CD1c-positive myeloid dendritic cell (primary cell): Measurements from ENCODE around the gene SLC22A1.
"Not testable (repeated sequence)": the region's sequence is repeated elsewhere in the genome, so short reads cannot be mapped to it uniquely, and the experiment has no call there.

Experiments
- DNase-seq: peaks from one replicate; pipeline ENCODE4 v3.0.0-alpha.2; 2016; ENCODE audit errors: extremely low spot score

The SLC22A1 gene

GRCh38 chr6:160121558-160121957 is at the start of gene SLC22A1:
SLC22A1 (plus strand) TSS chr6:160121815; CDS start chr6:160121936, 121 bp downstream.
- no peak for DNase-seq

DNA sequence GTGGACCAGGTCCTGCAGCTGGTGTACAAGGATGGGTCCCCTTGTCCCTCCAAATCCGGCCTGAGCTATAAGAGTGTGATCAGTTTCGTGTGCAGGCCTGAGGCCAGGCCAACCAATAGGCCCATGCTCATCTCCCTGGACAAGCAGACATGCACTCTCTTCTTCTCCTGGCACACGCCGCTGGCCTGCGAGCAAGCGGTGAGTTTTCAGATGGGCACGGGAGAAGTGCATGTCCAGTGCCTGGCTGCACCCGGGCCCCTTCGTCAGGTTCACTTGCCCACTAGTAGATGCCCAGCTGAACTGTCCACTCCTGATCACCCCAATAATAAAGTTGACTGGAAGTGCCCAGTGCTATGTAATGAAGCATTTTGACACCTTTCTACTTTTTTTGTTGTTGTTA is 48.3 kb upstream of the SLC22A1 start:
- no peak for DNase-seq

DNA sequence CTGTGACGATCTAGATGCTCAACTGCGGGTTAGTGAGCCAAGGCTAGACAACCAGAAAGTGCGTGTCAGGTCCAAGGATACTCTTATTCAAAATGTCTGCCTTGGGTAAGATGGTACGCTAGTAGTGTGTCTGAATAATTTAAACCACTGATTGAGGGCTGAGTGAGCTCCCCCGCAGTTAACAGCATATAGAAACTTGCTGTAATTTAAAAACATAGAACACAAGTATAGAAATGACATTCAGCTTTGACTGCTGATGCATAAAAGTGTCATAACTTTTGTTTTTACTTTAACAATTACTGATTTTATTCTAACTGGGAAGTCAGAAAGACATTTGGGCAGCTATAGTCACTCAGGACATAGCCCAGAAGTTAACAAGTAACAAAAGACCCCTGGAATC is 45.6 kb upstream of the SLC22A1 start:
- no peak for DNase-seq

GRCh38 chr6:160077024-160077423 is 44.6 kb upstream of the SLC22A1 start:
- no peak for DNase-seq

GRCh38 chr6:160077526-160077925 is 44.1 kb upstream of the SLC22A1 start:
- DNase-seq, result no peak

DNA sequence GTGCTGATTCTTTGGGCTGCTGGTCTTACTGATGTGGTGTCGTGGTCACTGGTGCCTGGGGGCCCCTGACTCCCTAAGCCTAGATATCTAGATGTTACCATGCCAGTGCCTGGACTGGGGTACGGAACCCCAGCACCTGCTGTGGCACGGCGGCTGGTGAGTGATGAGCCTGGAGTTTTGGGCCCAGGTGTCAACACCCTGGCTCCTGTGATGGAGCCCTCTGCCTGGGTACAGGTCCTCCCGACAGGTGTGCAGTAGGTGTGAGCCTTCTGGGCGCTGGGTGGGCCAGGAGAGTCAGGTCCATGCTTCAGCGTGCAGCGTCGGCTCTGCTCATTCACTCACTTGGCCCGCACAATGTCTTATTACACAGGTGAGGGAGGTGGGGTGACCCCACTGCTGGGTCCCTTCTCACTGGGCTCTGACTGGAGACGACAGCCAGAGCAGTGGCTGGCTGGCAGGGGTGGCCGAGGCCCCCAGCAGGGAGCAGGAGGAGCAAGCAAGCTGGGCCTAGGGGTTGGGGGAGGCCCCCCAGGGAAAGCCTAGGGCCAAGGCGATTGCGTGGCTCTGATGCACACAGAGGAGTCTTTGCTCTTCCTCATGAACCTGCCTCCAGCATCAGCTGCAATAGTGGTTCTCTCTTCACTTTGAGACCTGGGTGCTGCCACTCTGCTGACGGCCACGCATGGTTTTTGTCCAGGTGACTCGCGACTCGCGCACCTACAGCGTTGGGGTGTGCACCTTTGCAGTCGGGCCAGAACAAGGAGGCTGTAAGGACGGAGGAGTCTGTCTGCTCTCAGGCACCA is 42.5 kb upstream of the SLC22A1 start:
- DNase-seq, result no peak

- no peak for DNase-seq
Measured at GRCh38 chr6:160079686-160080043, 42.0 kb upstream of the SLC22A1 start.

DNA sequence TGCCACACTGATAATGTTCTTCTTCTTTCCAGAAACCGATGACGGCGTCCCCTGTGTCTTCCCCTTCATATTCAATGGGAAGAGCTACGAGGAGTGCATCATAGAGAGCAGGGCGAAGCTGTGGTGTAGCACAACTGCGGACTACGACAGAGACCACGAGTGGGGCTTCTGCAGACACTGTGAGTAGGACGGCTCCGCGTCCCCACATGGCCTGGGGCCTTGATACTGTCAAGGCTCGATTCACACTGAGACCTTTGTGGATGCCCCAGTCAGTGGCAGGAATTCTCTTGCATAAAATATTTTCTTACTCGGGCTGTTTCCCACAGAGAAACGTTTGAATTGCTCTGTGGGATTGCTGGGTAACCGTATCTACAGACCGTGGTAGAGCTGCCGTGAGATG is 41.5 kb upstream of the SLC22A1 start:
- DNase-seq, result no peak

DNA sequence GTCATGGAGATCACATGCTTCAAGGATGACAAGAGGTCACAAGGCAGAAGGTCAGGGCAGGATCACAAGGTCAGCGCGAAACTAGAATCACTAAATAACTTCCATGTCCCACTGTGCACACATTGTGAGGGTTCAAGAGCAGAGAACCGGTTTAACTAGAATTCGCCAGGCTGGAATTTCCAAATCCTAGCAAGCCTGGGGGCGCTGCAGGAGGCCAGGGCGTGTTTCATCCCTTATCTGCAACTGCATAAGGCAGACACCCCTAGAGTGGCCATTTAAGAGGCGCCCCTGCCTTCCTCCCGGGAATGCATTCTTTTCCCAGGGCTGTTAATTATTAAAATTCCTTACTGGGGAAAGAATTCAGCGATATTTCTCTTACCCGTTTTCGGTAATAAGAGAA is 40.2 kb upstream of the SLC22A1 start:
- DNase-seq, result no peak

- no peak for DNase-seq
Measured at GRCh38 chr6:160082627-160083026, 39.0 kb upstream of the SLC22A1 start.

DNA sequence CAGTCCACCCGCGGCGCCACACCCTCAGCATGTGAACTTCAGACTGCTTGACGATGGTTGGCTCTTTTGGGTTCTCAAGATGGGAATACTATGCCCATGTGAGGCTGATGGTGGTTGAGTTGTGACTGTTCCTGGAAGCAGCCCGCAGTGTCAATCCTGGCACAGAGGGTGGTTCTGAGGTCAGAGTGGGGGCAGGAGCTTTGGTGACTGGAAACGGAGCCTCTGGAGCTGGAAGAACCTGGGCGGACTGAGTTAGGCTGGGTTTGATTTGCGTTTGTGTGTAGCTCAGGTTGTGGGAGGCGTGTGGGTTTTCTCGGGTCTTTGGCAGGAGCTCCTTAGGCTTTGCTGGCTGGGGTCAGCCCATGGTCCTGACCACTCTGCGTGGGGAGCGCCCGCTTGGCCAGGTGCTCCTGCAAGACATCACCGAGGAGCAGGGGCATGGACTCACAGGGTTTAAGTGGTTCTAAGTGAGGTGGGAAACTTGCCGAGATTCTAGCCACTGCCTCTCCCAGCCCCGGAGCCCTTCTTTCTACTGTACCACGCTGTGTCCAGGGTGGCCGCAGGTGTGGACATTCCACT is 37.3 kb upstream of the SLC22A1 start:
- no peak for DNase-seq

- DNase-seq, result no peak
Measured at GRCh38 chr6:160085226-160085625, 36.4 kb upstream of the SLC22A1 start.

DNA sequence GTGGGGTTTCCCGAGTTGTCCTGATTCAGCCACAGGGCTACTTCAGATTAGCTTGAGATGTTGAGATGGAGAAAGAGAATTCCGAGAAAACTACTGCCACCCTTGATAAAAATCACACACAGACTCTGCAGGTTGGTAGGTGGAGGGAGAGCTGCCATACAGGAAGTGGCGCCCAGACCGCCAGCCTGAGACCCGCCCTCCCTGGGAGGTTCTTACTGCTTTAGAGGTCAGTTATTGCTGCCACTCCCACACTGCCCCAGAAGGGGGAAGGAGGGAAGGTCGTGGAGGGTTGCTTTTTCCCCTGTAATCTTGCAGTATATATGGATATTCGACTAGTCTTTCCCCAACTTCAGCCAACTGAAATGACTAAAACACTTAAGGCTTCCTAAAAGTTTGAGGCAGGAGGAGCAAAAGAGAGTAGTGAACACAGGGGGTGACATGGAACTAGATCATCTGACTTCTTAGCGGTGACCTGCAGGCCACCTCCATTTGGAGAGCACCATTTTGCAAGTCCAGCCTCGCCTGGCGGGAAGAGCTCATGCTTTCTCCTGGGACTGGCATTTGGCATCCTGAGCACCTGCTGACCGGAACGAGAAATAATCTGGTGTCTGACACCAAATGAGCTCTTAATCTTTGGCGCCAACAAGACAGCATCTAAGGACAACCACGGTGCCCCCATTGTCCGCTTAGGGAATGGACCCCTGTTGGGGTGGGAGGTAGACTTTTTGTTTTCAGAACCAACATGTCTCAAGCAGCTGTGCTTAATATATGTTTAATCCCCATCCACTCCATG is 35.7 kb upstream of the SLC22A1 start:
- no peak for DNase-seq

GRCh38 chr6:160086754-160087153 is 34.9 kb upstream of the SLC22A1 start:
- DNase-seq, result no peak

- no peak for DNase-seq
Measured at GRCh38 chr6:160088069-160088783, 33.4 kb upstream of the SLC22A1 start.

DNA sequence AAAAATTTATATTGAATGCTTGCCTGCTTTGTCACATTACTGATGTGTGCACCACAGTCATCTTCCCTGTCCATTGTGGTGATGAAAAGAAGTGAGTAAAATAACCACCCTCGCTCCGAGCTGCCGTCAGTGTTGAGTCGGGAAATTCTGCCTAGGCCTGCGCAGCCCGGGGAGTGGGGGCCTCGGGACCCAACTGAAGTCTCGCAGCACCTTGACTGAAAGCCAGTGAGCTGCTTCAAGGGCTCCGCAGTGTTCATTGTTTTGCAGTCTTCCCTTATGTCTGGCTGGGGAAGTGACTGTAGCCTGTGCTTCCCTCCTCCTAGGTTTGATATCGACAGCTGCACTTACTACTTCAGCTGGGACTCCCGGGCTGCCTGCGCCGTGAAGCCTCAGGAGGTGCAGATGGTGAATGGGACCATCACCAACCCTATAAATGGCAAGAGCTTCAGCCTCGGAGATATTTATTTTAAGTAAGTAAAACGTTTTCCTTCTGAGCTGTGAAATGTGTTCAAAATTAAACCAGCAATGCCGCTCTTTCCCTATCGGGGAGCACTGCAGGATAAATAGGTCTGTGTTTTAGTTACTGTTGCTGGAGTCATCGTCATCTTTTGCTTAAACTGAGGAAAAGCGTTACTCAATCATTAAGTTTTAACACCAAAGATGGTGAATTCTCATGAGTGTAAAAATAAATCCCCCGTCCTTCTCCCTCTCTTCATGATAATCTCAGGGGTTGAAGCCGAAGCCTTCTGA is 32.7 kb upstream of the SLC22A1 start:
- no peak for DNase-seq

- DNase-seq, result no peak
Measured at GRCh38 chr6:160089534-160089897, 32.1 kb upstream of the SLC22A1 start.

- DNase-seq, result not testable (repeated sequence)
Measured at GRCh38 chr6:160090442-160091239, 31.0 kb upstream of the SLC22A1 start.

GRCh38 chr6:160092176-160092575 is 29.4 kb upstream of the SLC22A1 start:
- not testable (repeated sequence) for DNase-seq

DNA sequence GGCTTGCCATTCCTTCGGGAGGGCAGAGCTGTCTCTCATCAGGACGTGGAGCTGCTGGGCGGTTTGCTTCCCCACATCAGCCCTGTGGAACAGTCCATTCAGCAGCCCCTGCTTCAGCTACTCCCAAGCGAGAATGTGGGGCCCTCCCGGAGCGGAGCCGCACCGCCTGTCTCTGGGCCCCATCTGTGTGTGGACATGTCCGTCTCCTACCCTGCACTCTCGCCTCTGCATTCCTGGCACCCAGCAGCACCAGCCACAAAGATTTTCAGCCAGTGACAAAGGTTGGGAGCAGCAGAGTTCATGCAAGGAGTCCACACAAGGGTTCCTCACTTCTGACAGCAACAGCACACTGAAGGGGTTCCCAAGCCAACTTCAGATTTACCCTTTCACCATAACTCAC is 29.0 kb upstream of the SLC22A1 start:
- DNase-seq, result no peak

DNA sequence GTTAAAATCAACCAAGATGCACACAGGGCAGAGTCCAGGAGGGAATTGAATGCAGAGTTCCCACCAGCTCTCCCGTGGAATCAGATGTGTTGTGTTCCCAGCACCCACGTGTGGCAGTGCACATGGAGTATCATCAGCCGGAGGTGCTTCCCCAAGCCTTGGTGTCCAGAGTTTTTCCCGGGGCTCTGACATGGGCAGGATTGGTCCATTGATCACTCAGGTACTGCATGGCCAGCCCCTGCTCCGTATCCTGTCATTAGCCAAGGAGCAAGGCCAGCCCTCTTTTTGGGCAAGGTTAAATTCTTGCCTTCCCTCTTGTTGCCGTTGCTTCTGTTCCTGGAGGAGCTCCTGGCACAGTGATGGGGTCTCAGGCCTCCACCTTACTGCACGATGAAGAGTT is 28.6 kb upstream of the SLC22A1 start:
- no peak for DNase-seq
